ENCODE results near the gene POLDIP3.

POLDIP3 gene

DNA sequence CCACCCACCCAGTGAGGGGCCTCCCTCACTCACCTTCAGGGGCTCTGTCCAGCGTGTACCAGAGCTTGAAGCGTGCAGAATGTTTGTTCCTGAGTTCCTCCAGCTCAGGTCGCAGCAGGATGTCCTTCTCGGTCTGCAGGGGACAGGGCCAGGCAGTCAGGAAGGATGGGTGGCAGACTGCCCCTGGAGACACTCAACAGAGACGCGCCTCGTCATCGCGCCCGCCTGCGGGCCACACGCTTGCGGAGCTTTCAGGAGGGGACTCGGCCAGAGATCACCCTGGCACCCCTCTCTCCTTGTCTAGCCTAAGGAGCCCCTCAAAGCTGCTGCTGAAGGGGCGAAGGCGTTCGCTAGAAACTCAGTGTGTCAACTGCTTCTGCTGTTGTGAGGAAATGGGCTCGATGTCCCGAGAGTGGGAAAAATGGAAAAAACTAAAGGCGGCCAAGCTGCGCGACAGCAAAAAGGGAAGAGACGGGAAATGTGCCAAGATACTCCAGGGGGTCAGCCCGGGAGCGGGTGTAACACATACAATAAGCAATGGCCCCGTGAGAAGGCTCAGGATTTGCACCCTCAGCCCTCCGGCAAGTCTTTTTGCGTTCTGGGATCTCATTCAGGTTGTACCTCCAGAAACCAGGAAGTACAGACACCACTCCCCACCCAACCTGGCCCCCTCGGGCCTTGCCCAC, 9.2 kb upstream of the POLDIP3 start:
- peaks cover 5% of the 10 kb centered on the region for H3K4me1 ChIP-seq (ENCODE audit: control insufficient read depth, insufficient read depth, low read length)
- no peaks in the 10 kb centered on the region for H3K9me3 ChIP-seq (ENCODE audit: control insufficient read depth, insufficient read depth, low read depth, low read length)
- POLR2A ChIA-PET = no interaction called here
- no peak overlapping the region for H3K4me3 ChIP-seq (ENCODE audit: low read depth, low read length)
- CTCF ChIA-PET = interaction anchor here (1.1 to 4.4 kb wide), 3 partner anchors 12 to 196 kb away, joined by 3 to 23 read pairs (median 4); no protein-coding TSS in a partner anchor
- TF ChIP-seq FEZF1 (tag by site-specific recombination; IDR thresholded peaks at IDR 0.05) (no peak), ZIC2 (tag by site-specific recombination; IDR thresholded peaks at IDR 0.05) (0 out of 2 replicates have a peak, but pooled peaks have one; percentile 15), REST (tag by site-specific recombination; IDR thresholded peaks at IDR 0.05) (peak; percentile 52; the same call in 1 of the 2 replicates), ZBTB8A (tag by site-specific recombination; IDR thresholded peaks at IDR 0.05) (peak; percentile 89), ZNF155 (tag by site-specific recombination; IDR thresholded peaks at IDR 0.05) (no peak), ZNF654 (tag by site-specific recombination; IDR thresholded peaks at IDR 0.05; ENCODE audit: low read depth) (no peak)
- H3K27ac ChIP-seq (ENCODE audit: extremely low read depth, low read depth, low read length) = no peak overlapping the region
- H3K36me3 ChIP-seq (ENCODE audit: control insufficient read depth in 2 of 2, insufficient read depth in 1 of 2, low read length in 2 of 2) = peaks cover 10 to 77% of the 10 kb centered on the region in 2 experiments; a peak in 2 of 3 replicates

DNA sequence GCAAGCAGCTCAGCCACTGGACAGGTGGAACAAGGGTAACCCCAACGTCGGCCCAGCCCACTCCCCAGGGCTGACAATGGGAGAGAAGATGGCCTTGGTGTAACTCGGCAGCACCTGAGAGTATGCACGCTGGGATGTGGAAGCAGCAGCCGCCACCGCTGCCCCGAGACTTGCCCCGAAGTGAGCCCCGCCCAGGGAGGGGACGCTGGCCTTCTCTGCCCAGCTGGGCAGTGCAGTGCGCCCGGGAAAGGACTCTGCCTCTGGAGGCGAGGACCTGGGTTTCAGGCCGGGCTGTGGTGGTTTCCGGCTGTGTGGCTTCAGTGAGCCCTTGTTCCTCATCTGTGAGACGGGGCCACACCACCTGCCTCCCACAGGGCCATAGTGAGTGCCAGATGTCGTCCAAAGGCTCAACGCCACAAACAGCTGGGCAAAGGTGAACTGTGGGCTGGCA, 8.6 kb upstream of the POLDIP3 start:
- H3K4me3 ChIP-seq (ENCODE audit: low read depth, low read length) = no peak overlapping the region
- CTCF ChIA-PET = interaction anchor here (0.6 to 4.4 kb wide), 4 partner anchors 9 to 197 kb away, joined by 3 to 23 read pairs (median 4); partner anchors contain the start of gene POLDIP3
- H3K27ac ChIP-seq (ENCODE audit: extremely low read depth, low read depth, low read length) = no peak overlapping the region; the same call in 1 of the 2 replicates
- no peaks in the 10 kb centered on the region for H3K9me3 ChIP-seq (ENCODE audit: control insufficient read depth, insufficient read depth, low read depth, low read length)
- POLR2A ChIA-PET = interaction anchor here (0.6 kb wide), 1 partner anchor 106 kb away, joined by 3 read pairs; no protein-coding TSS in a partner anchor
- peaks cover 5% of the 10 kb centered on the region for H3K4me1 ChIP-seq (ENCODE audit: control insufficient read depth, insufficient read depth, low read length)
- TF ChIP-seq ZBTB11 (tag by site-specific recombination; conservative IDR thresholded peaks at IDR 0.05; ENCODE audit: low read depth) = no peak
- TF ChIP-seq ZNF140 (tag by site-specific recombination; IDR thresholded peaks at IDR 0.05) = no peak
- no peak for TF ChIP-seq ZNF658 (tag by site-specific recombination; IDR thresholded peaks at IDR 0.05)
- no peak for TF ChIP-seq ZFHX2 (tag by site-specific recombination; conservative IDR thresholded peaks at IDR 0.05)
- TF ChIP-seq AEBP2 (tag by site-specific recombination; IDR thresholded peaks at IDR 0.05; ENCODE audit: borderline replicate concordance) = no peak
- TF ChIP-seq ZNF433 (tag by site-specific recombination; IDR thresholded peaks at IDR 0.05; ENCODE audit: low read depth) = no peak
- TF ChIP-seq ZNF114 (tag by site-specific recombination; IDR thresholded peaks at IDR 0.05) = no peak
- no peak for TF ChIP-seq ZNF155 (tag by site-specific recombination; IDR thresholded peaks at IDR 0.05)
- no peak for TF ChIP-seq PRDM1 (tag by site-specific recombination; IDR thresholded peaks at IDR 0.05)
- TF ChIP-seq, protein P1, sequence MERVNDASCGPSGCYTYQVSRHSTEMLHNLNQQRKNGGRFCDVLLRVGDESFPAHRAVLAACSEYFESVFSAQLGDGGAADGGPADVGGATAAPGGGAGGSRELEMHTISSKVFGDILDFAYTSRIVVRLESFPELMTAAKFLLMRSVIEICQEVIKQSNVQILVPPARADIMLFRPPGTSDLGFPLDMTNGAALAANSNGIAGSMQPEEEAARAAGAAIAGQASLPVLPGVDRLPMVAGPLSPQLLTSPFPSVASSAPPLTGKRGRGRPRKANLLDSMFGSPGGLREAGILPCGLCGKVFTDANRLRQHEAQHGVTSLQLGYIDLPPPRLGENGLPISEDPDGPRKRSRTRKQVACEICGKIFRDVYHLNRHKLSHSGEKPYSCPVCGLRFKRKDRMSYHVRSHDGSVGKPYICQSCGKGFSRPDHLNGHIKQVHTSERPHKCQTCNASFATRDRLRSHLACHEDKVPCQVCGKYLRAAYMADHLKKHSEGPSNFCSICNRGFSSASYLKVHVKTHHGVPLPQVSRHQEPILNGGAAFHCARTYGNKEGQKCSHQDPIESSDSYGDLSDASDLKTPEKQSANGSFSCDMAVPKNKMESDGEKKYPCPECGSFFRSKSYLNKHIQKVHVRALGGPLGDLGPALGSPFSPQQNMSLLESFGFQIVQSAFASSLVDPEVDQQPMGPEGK (tag by site-specific recombination; IDR thresholded peaks at IDR 0.05) = no peak
- no peak for TF ChIP-seq ZNF311 (tag by site-specific recombination; IDR thresholded peaks at IDR 0.05; ENCODE audit: borderline replicate concordance)
- no peak for TF ChIP-seq ZNF791 (tag by site-specific recombination; IDR thresholded peaks at IDR 0.05)
- no peak for TF ChIP-seq RBAK (tag by site-specific recombination; IDR thresholded peaks at IDR 0.05)
- H3K36me3 ChIP-seq (ENCODE audit: control insufficient read depth in 2 of 2, insufficient read depth in 1 of 2, low read length in 2 of 2) = peaks cover 6 to 73% of the 10 kb centered on the region in 2 experiments; a peak in 2 of 3 replicates

Measured in HEK293 (cell line).